Hepatocyte (in vitro differentiated cells): Measurements from ENCODE around the gene SERP2. TPM values are rescaled to one million over a fixed set of nuclear protein-coding genes. Genes with fewer than 3 reads are reported as not detected.

Experiments
- DNase-seq: peaks from one replicate; pipeline ENCODE4 v3.0.0-alpha.2; 2016; ENCODE audit warnings: low spot score
- H2AFZ ChIP-seq: fragments of 200-600 bp; sonication (generic); 2 replicates; pipeline ENCODE4 v1.6.0; 2016; ENCODE audit warnings: antibody characterized with exemption, mild to moderate bottlenecking
- H3K27ac ChIP-seq: fragments of 200-600 bp; sonication (generic); 2 replicates; pipeline ENCODE4 v1.5.1; 2016; ENCODE audit warnings: mild to moderate bottlenecking
- H3K27me3 ChIP-seq: fragments of 200-600 bp; sonication (generic); 2 replicates; pipeline ENCODE4 v1.6.1; 2016
- H3K36me3 ChIP-seq: fragments of 200-600 bp; sonication (generic); replicated peaks from 2 replicates; pipeline ENCODE4 v1.5.1; 2016; ENCODE audit warnings: low read depth; ENCODE audit not compliant: insufficient read depth
- H3K4me1 ChIP-seq: fragments of 200-600 bp; sonication (generic); 2 replicates; pipeline ENCODE4 v1.5.1; 2016; ENCODE audit warnings: mild to moderate bottlenecking, moderate library complexity; ENCODE audit not compliant: insufficient read depth
- H3K4me2 ChIP-seq: fragments of 200-600 bp; sonication (generic); 2 replicates; pipeline ENCODE4 v1.6.0; 2016
- H3K4me3 ChIP-seq: fragments of 200-600 bp; sonication (generic); 2 replicates; pipeline ENCODE4 v1.5.1; 2016; ENCODE audit warnings: mild to moderate bottlenecking
- H3K79me2 ChIP-seq: fragments of 200-600 bp; sonication (generic); 2 replicates; pipeline ENCODE4 v1.6.0; 2017; ENCODE audit warnings: mild to moderate bottlenecking
- H3K9me2 ChIP-seq: fragments of 200-600 bp; sonication (generic); replicated peaks from 2 replicates; pipeline ENCODE4 v1.6.0; 2017; ENCODE audit warnings: mild to moderate bottlenecking; ENCODE audit not compliant: insufficient read depth
- H3K9me3 ChIP-seq: fragments of 200-600 bp; sonication (generic); 2 replicates; pipeline ENCODE4 v1.5.1; 2016; ENCODE audit warnings: low read depth, mild to moderate bottlenecking
- H4K20me1 ChIP-seq: fragments of 200-600 bp; sonication (generic); 2 replicates; pipeline ENCODE4 v1.6.0; 2016; ENCODE audit warnings: mild to moderate bottlenecking; ENCODE audit not compliant: insufficient read depth, poor library complexity, severe bottlenecking
- CTCF ChIP-seq: fragments of 200-600 bp; sonication (generic); IDR thresholded peaks from 2 replicates; pipeline ENCODE4 v1.5.1; 2016; ENCODE audit warnings: antibody characterized with exemption, mild to moderate bottlenecking; ENCODE audit not compliant: poor library complexity
- EZH2 ChIP-seq: fragments of 200-600 bp; sonication (generic); IDR thresholded peaks from 2 replicates; pipeline ENCODE4 v1.6.1; 2016; ENCODE audit warnings: antibody characterized with exemption, mild to moderate bottlenecking, borderline replicate concordance
- EZH2phosphoT487 ChIP-seq: fragments of 200-600 bp; sonication (generic); IDR thresholded peaks from one replicate; pipeline ENCODE4 v1.6.1; 2018; ENCODE audit warnings: antibody characterized with exemption, mild to moderate bottlenecking, low read depth, moderate library complexity; ENCODE audit not compliant: unreplicated experiment, severe bottlenecking
- WGBS: methylation state at CpG from one replicate; pipeline ENCODE4 v1.1.6; 2016; ENCODE audit warnings: low lambda C conversion rate; ENCODE audit errors: missing lambda C conversion rate; 5-methylcytosine and 5-hydroxymethylcytosine counted together
- polyA plus RNA-seq: library from polyadenylated mRNA; unstranded; fragments of >200 nt; fragmentation: Nextera tagmentation; extraction: Ambion mirVana; gene quantifications from 2 replicates; pipeline ENCODE4 v1.2.1, GENCODE V29; 2016
- total RNA-seq: library from RNA; depleted of rRNA; stranded (reverse); fragments of >200 nt; gene quantifications from 2 replicates; pipeline ENCODE4 v1.2.3, GENCODE V29; 2014

Gene SERP2
- total and polyA plus RNA-seq, 2 experiments from 2014 or later = 1.8 to 7.7 TPM

GRCh38 chr13:44334751-44335150 is 38.9 kb upstream of the SERP2 start:
- peak; percentile 40 for DNase-seq
- no peak for TF ChIP-seq CTCF
- no peak for TF ChIP-seq EZH2phosphoT487
- no peak for TF ChIP-seq EZH2
- Histone ChIP-seq H4K20me1 (no peaks in the 10 kb centered on the region), H3K36me3 (no peaks in the 10 kb centered on the region), H3K79me2 (no peaks in the 10 kb centered on the region), H3K27me3 (no peaks in the 10 kb centered on the region), H3K4me3 (no peak overlapping the region), H2AFZ (no peak overlapping the region), H3K9me3 (no peaks in the 10 kb centered on the region), H3K9me2 (no peaks in the 10 kb centered on the region), H3K4me2 (no peak overlapping the region), H3K27ac (no peak overlapping the region), H3K4me1 (peaks cover 26% of the 10 kb centered on the region)
- 57% methylated on average over 2 of the region's 2 CpGs for WGBS

- H3K36me3 ChIP-seq = no peaks in the 10 kb centered on the region
- H3K27me3 ChIP-seq = no peaks in the 10 kb centered on the region
- DNase-seq = no peak
- H3K4me3 ChIP-seq = no peak overlapping the region
- no peak overlapping the region for H3K27ac ChIP-seq
- TF ChIP-seq EZH2 (no peak), CTCF (no peak), EZH2phosphoT487 (no peak)
- no peaks in the 10 kb centered on the region for H3K9me2 ChIP-seq
- H3K79me2 ChIP-seq = no peaks in the 10 kb centered on the region
- no peaks in the 10 kb centered on the region for H4K20me1 ChIP-seq
- H2AFZ ChIP-seq = no peak overlapping the region
- H3K4me2 ChIP-seq = no peak overlapping the region
- H3K4me1 ChIP-seq = peaks cover 20% of the 10 kb centered on the region
- no peaks in the 10 kb centered on the region for H3K9me3 ChIP-seq
- WGBS = 51% methylated on average over 4 of the region's 4 CpGs
Measured at GRCh38 chr13:44336934-44337333, 36.7 kb upstream of the SERP2 start.

GRCh38 chr13:44337581-44337980 is 36.0 kb upstream of the SERP2 start:
- Histone ChIP-seq H3K4me2 (no peak overlapping the region), H3K9me2 (no peaks in the 10 kb centered on the region), H3K36me3 (no peaks in the 10 kb centered on the region), H3K4me1 (peaks cover 13% of the 10 kb centered on the region), H3K4me3 (no peak overlapping the region), H2AFZ (no peak overlapping the region), H3K27ac (no peak overlapping the region), H3K79me2 (no peaks in the 10 kb centered on the region), H3K27me3 (no peaks in the 10 kb centered on the region), H3K9me3 (no peaks in the 10 kb centered on the region), H4K20me1 (no peaks in the 10 kb centered on the region)
- DNase-seq = no peak
- WGBS = 95% methylated on average over 4 of the region's 4 CpGs
- no peak for TF ChIP-seq EZH2phosphoT487
- no peak for TF ChIP-seq CTCF
- no peak for TF ChIP-seq EZH2

- Histone ChIP-seq H3K4me2 (no peak overlapping the region), H3K36me3 (no peaks in the 10 kb centered on the region), H3K9me2 (no peaks in the 10 kb centered on the region), H3K27ac (no peak overlapping the region), H3K4me3 (no peak overlapping the region), H3K27me3 (no peaks in the 10 kb centered on the region), H3K79me2 (no peaks in the 10 kb centered on the region), H3K4me1 (no peaks in the 10 kb centered on the region), H2AFZ (no peak overlapping the region), H4K20me1 (no peaks in the 10 kb centered on the region), H3K9me3 (no peaks in the 10 kb centered on the region)
- DNase-seq = no peak
- no peak for TF ChIP-seq EZH2phosphoT487
- no peak for TF ChIP-seq CTCF
- TF ChIP-seq EZH2 = no peak
- 86% methylated on average over 2 of the region's 2 CpGs for WGBS
Measured at GRCh38 chr13:44340508-44340907, 33.1 kb upstream of the SERP2 start.
